GM10847 (cell line): ENCODE measurements around the gene C6orf136.
A peak's percentile ranks its signal among the peaks of the same experiment; 100 is the strongest.

Source experiments
- POLR2A ChIP-seq: IDR thresholded peaks from 2 replicates; pipeline ENCODE4 v1.6.1; 2011; ENCODE audit not compliant: insufficient read length; ENCODE audit errors: extremely low read depth

The C6orf136 gene

DNA sequence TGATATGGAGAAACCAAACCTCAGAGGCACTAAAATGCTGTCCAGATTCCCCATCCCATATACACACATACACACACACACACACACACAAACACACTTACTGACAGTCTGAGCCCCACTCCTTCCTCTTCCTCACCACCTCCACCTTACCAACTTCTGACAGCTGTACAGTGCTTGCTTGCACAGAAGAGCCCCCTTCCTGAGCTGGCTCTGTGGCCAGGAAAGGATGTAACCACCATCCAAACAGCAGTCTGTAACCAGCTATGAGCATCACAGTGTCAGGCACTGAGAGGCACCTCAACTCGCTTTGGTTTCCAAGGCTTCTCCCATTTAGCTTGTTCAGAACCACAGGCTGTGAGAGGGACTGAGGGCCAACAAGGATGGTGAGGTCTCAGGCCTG, 5.9 kb upstream of the C6orf136 start:
- no peak for TF ChIP-seq POLR2A

DNA sequence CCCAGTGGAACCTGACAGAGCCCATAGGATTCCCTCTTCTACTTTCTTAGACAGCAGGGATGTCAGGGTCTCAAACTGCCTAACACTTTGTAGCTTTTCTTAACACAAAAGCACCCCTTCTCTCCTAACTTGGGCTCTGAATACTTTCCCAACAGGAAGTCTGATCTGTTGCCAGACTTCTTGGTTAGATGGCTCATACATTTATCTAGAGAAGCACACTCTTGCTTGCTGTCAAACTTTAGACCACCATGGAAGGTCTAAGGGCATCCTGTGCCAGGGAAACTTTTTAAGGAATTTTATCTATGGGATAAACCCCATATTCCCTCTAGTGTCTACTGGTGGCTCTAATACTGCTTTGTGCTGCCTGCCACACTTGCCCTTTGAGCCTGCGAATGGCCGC, 3.3 kb upstream of the C6orf136 start:
- no peak for TF ChIP-seq POLR2A

GRCh38 chr6:30644769-30645168, 2.2 kb upstream of the C6orf136 start:
- no peak for TF ChIP-seq POLR2A

GRCh38 chr6:30645989-30646388, 944 bp upstream of the C6orf136 start:
- TF ChIP-seq POLR2A = no peak

- peak; percentile 44 for TF ChIP-seq POLR2A
Observed at GRCh38 chr6:30647242-30648116, 546 bp downstream of the C6orf136 start.

DNA sequence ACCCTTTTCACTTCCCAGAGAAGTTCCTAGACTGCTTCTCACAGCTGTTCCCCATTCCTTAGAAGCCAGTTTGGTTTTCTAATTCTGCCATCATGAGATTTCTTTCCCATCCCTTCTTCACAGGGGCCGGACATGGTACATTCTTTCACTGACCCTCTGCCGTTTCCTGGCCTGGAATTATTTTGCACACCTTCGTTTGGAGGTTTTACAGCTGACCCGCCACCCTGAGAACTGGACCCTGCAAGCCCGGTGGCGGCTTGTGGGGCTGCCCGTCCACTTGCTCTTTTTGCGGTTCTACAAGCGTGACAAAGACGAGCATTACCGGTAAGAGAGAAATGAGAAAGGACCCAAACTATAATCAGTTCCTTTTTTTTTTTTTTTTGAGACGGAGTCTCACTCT, 4.2 kb downstream of the C6orf136 start:
- TF ChIP-seq POLR2A = no peak

GRCh38 chr6:30654798-30655742, 8.1 kb downstream of the C6orf136 start:
- TF ChIP-seq POLR2A = no peak

- no peak for TF ChIP-seq POLR2A
Observed at GRCh38 chr6:30655743-30656094, 8.8 kb downstream of the C6orf136 start.

- no peak for TF ChIP-seq POLR2A
Observed at GRCh38 chr6:30656513-30656912, 9.6 kb downstream of the C6orf136 start.

DNA sequence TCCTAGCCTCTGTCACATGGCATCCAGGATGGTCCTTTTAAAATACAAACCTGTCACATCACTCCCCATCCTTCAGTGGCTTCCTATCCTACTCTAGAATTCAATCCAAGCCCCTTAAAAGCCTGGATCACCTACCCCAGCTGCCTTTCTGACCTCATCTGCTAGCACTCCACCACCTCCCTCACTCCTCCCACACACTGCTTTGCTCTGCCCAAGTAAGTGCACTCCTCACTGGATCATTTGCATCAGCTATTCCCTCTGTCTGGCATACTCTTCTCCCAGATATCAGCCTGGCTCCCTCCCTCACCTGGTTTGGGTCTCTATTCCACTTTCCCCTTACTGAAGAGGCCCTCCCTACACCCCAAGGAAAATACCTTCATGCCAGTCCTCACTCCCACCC, 10.5 kb downstream of the C6orf136 start:
- TF ChIP-seq POLR2A = no peak

- TF ChIP-seq POLR2A = no peak
Observed at GRCh38 chr6:30664994-30665767, 18.2 kb downstream of the C6orf136 start.

DNA sequence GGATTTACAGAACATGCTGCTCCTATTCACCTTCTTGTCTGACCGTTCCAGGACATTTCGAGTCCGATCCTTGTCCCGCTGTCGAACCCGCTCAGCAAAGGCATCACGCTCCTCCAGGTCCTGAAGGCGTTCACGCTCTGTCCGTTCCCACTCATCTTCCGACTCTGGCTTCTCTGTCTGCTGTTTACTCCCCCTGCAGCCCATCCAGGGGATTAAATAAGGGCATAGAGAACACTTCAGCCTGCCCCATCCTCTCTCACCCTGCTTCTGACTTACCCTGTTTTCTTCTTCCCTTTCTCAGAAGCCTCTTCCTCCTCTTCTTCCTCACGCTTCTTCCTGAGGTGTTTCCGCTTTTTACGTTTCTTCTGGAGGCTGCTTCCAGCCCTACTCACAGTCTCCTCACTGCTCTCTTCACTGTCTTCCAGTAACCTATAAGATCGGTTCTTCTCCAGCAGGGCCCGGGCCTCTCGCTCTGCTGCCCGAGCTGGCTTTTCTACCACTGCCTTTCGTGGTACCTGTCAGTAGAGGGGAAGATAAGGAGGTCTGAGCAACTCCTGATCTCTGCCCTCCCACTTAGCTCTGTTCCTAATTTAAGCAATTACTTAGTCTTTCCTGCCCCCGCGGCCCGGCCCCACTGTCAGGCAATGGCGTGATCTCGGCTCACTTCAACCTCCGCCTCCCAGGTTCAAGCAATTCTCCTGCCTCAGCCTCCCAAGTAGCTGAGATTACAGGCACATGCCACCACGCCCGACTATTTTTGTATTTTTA, 24.0 kb downstream of the C6orf136 start:
- no peak for TF ChIP-seq POLR2A

GRCh38 chr6:30672445-30673253, 25.7 kb downstream of the C6orf136 start, which contains the start of gene DHX16:
Gene DHX16, minus strand, starts transcription at chr6:30673006. Its CDS starts 165 bp downstream, at chr6:30672841.
- peak; percentile 59 for TF ChIP-seq POLR2A

GRCh38 chr6:30676660-30677285, 29.8 kb downstream of the C6orf136 start:
- TF ChIP-seq POLR2A = no peak
